Measurements from ENCODE around the gene TNN.
"Not testable (repeated sequence)": the region's sequence is repeated elsewhere in the genome, so short reads cannot be mapped to it uniquely, and the experiment has no call there.

TNN gene

DNA sequence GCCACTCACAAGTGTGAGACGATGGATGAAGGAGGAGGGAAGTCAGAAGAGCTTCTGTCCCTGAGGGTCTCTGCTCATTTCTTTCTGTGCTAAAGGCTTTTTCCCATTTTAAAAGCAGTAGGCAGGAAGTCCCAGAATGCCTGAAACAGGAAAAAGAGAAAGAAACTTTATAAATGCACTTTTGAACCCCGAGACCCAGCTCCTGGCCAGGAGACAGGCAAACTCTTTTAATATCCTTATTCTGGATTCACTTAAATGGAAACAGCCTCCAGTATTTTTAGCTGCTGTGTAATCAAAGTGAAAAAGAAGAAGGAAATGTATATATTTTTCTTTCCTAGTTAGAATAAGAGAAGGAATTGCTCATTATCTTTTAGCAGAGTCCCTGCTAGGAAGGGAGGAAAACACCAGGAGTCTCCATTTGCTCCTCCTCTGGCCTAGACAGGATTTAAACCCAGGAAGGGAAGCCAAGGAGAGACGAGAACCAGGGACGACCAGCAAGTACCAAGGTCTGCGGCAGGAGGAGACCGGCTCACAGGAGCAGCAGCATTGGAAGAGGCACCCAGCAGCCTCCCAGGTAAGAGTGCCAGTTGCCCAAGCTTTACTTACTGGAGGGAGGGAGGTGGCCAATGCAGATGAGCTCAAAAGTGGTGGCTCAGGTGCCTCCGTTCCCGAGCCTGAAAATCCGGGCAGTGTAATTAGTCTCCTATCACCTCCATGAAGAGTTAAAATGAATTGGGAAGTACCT lies at the start of gene TNN:
TSS of gene TNN (plus strand) at position 472 of the 745 bp plus-strand sequence. CDS start 9,586 bp downstream, outside the sequence.
- no peak for DNase-seq (ENCODE audit: insufficient read length, low spot score)
- no peak for FAIRE-seq
- TF ChIP-seq POLR2A (IDR thresholded peaks at IDR 0.05; ENCODE audit: low read depth, low read length) = no peak

DNA sequence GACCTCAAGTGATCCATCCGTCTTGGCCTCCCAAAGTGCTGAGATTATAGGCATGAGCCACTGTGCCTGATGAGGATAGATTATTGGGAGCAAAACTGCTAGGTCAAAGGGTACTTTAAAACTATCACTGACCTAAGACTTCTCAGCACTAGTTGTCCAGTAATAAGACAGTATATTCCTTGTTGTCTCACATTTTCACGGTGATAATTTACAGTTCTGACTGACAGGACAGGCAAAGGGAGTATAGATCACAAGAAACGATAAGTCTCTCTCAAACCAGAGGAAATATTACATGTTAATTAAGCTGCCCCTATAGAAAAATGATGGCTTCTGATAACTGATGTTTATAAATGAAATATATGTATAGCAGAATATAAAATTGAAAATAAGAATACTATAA lies 48.1 kb upstream of the TNN start:
- no peak for DNase-seq (ENCODE audit: insufficient read length, low spot score)
- FAIRE-seq = no peak
- TF ChIP-seq POLR2A (IDR thresholded peaks at IDR 0.05; ENCODE audit: low read depth, low read length) = no peak

DNA sequence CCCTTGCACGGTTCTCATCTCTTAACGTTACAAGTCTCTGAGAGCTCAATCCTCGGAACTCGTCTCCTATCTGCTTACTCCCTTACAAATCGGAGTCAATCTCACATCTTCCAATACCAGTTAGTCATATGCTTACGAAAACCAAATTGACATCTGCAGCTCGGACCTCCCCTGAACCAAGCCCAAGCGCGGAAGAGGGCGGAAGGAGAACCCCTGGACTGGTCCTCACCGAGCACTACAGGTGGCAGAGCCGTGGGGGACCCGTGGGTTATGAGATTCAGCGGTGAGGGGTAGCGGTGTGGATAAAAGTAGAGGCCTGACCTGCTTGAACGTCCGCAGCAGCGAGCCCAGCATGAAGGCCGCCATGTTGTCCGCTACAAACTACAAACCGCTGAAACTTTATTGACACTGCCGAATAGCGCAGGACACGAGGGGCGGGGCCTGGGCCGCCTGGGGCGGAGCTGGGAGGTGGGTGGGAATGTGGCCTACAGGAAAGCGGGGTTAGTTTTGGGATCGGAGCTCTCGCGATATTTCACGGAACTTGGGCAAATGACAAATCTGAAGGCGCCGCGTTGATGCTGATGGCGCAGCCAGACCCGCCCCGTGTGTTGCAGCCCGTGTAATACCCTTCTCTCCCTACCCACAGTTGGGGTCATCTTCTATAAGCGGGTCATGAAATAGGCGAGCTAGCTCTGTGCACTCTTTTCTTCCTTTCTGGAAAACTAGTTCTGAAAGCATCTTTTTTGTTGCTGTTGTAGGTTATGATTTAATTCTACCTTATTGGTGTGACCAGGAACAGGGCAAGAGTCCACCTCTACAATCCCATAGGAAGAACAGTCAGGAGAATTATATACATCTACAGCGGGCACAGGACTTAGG lies 44.4 kb upstream of the TNN start, which contains the start of gene MRPS14:
TSS of gene MRPS14 (minus strand) at position 383 of the 879 bp plus-strand sequence. CDS start at position 366, 17 bp downstream.
- FAIRE-seq (peak; percentile 99), DNase-seq (ENCODE audit: insufficient read length, low spot score) (peak; percentile 61)
- TF ChIP-seq POLR2A (IDR thresholded peaks at IDR 0.05; ENCODE audit: low read depth, low read length) = peak; percentile 73

GRCh38 chr1:175023922-175024242 lies 43.8 kb upstream of the TNN start:
- not testable (repeated sequence) for FAIRE-seq; DNase-seq (ENCODE audit: insufficient read length, low spot score)

GRCh38 chr1:175024773-175025172 lies 42.9 kb upstream of the TNN start:
- no peak for TF ChIP-seq POLR2A (IDR thresholded peaks at IDR 0.05; ENCODE audit: low read depth, low read length)
- DNase-seq (ENCODE audit: insufficient read length, low spot score) (no peak), FAIRE-seq (no peak)

- no peak for DNase-seq (ENCODE audit: insufficient read length, low spot score)
- FAIRE-seq = no peak
- TF ChIP-seq POLR2A (IDR thresholded peaks at IDR 0.05; ENCODE audit: low read depth, low read length) = no peak
These were observed 33.7 kb upstream of the TNN start for GRCh38 chr1:175033953-175034352.

- no peak for TF ChIP-seq POLR2A (IDR thresholded peaks at IDR 0.05; ENCODE audit: low read depth, low read length)
- DNase-seq (ENCODE audit: insufficient read length, low spot score) (no peak), FAIRE-seq (no peak)
These were observed 32.9 kb upstream of the TNN start for GRCh38 chr1:175034775-175035174.

GRCh38 chr1:175035865-175036264 lies 31.8 kb upstream of the TNN start:
- FAIRE-seq (no peak), DNase-seq (ENCODE audit: insufficient read length, low spot score) (no peak)
- no peak for TF ChIP-seq POLR2A (IDR thresholded peaks at IDR 0.05; ENCODE audit: low read depth, low read length)

- DNase-seq (ENCODE audit: insufficient read length, low spot score) (no peak), FAIRE-seq (no peak)
- no peak for TF ChIP-seq POLR2A (IDR thresholded peaks at IDR 0.05; ENCODE audit: low read depth, low read length)
These were observed 31.2 kb upstream of the TNN start for GRCh38 chr1:175036476-175036875.

- FAIRE-seq (no peak), DNase-seq (ENCODE audit: insufficient read length, low spot score) (no peak)
- no peak for TF ChIP-seq POLR2A (IDR thresholded peaks at IDR 0.05; ENCODE audit: low read depth, low read length)
These were observed 30.2 kb upstream of the TNN start for GRCh38 chr1:175037416-175037815.

DNA sequence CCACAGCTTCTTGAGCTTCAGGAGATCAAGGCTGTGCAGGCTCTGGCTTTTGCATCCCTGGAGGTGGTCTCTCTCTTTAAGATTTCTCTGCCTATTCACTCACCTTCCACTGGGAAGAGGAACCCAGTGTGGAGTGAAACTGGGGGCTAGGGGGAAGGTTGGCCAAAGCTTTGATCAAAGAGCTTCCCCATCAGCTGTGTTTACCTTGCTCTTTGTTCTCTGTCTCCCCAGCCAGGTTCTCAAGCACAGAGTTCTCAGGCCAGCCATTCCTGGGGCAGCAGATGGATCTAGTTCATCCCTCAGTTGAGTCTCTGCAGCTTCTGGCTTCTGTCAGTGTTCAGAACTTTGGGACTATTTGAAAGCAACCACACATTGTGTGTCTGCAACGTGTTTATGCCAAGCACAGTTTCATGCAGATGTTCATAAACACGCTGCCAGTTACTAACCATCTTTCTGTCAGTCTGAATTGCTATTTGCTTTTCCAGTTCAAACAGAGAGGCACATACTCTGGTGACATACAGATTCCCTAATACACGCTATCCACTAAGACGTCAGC lies 27.2 kb upstream of the TNN start:
- FAIRE-seq = no peak
- no peak for TF ChIP-seq POLR2A (IDR thresholded peaks at IDR 0.05; ENCODE audit: low read depth, low read length)
- no peak for DNase-seq (ENCODE audit: insufficient read length, low spot score)

DNA sequence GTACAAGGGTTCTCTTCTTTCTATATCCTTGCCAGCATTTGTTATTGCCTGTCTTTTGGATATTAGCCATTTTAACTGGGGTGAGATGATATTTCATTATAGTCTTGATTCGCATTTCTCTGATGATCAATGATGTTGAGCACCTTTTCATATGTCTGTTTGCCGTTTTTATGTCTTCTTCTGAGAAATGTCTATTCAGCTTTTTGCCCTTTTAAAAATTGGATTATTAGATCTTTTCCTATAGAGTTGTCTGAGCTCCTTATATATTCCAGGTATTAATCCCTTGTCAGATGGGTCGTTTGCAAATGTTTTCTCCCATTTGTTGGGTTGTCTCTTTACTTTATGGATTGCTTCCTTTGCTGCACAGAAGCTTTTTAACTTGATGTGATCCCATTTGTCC lies 25.0 kb upstream of the TNN start:
- no peak for DNase-seq (ENCODE audit: insufficient read length, low spot score)
- no peak for TF ChIP-seq POLR2A (IDR thresholded peaks at IDR 0.05; ENCODE audit: low read depth, low read length)
- FAIRE-seq = no peak

- no peak for DNase-seq (ENCODE audit: insufficient read length, low spot score)
- FAIRE-seq = no peak
- TF ChIP-seq POLR2A (IDR thresholded peaks at IDR 0.05; ENCODE audit: low read depth, low read length) = no peak
These were observed 23.8 kb upstream of the TNN start for GRCh38 chr1:175043824-175044223.

- not testable (repeated sequence) for DNase-seq (ENCODE audit: insufficient read length, low spot score); FAIRE-seq
These were observed 23.0 kb upstream of the TNN start for GRCh38 chr1:175044591-175044990.
